Dedifferentiated amniotic fluid mesenchymal stem cell (primary cell): Measurements from ENCODE around the gene CLCNKA.
A peak's percentile ranks its signal among the peaks of the same experiment; 100 is the strongest.

Experiments used
- DNase-seq: peaks from one replicate; pipeline ENCODE4 v3.0.0-alpha.2; 2016; ENCODE audit errors: extremely low spot score

CLCNKA gene

GRCh38 chr1:16063226-16063829 is 41.5 kb downstream of the CLCNKA start:
- no peak for DNase-seq

GRCh38 chr1:16063921-16064320 is 42.1 kb downstream of the CLCNKA start:
- no peak for DNase-seq

GRCh38 chr1:16064536-16065268 is 42.9 kb downstream of the CLCNKA start:
- no peak for DNase-seq

- no peak for DNase-seq
Measured at GRCh38 chr1:16065269-16065576, 43.4 kb downstream of the CLCNKA start.

DNA sequence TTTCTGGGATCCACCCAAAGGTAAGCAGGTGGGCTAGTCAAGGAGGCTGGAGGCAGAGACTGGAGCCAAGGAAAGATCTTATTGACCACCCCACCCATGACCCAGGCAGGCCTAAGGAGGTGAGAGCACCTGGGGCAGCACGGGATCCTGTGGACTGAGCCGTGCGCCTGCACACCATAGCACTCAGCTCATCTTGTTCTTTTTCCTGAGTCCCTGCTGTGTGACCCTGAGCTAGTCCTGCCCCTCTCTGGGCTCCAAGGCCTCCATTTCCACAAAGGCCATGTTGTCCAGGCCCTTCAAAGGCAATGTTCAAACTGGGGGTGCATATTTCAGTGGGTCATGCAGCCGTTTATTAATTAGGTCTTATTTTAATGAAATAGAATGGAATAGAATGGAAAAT is 44.4 kb downstream of the CLCNKA start:
- no peak for DNase-seq

DNA sequence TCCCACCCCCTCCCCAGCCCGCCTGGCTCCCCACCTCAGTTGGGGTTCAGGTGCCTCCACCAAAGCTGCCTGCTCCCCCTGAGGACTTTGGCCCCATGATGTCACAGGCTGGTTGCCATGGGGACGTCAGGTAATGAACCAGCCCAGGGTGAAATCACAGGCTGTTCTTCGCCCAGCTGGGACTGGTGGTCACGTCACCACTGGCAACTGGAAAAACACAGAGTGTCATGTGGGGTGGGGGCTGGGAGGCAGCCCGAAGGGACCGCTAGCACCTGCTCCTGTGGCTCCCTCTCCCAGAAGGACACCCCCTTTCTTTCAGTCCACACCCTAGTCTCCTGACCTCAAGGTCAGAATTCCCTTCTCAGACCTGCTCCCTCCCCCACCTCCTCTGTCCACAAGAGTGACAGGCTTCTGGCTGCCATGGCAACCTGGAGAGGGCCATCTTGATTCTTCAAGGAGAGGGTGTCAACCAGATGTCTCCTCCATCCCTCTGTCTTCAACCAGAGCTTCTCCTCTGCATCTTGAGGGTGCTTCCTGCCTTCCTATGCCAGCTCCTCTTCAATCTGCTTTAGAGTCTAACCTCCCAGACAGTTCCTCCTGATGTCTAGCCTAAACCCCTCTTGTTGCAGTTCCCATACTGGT is 45.4 kb downstream of the CLCNKA start:
- DNase-seq: no peak

DNA sequence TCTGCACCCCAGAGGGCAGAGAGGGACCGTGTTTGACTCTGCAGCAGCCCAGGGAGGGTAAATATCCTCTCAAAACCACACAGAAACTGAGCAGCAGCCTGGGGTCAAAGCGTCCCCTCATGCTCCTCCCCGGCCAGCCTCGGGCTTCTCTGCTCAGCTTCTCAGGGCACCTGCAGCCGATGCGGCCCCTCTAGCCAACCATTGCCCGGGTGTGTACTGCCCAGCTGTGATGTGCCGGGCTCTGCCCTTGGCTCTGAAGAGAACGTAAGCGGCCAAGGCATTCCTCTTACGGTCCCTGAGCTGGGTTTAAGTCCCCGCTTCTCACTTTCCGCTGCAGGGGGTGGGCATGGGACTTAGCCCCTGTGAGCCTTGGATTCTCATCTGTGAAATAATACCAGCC is 46.1 kb downstream of the CLCNKA start:
- no peak for DNase-seq

- peak; percentile 24 for DNase-seq
Measured at GRCh38 chr1:16068356-16069270, 46.8 kb downstream of the CLCNKA start.

- no peak for DNase-seq
Measured at GRCh38 chr1:16070640-16071355, 49.0 kb downstream of the CLCNKA start.

GRCh38 chr1:16071614-16072013 is 49.8 kb downstream of the CLCNKA start:
- DNase-seq: no peak

DNA sequence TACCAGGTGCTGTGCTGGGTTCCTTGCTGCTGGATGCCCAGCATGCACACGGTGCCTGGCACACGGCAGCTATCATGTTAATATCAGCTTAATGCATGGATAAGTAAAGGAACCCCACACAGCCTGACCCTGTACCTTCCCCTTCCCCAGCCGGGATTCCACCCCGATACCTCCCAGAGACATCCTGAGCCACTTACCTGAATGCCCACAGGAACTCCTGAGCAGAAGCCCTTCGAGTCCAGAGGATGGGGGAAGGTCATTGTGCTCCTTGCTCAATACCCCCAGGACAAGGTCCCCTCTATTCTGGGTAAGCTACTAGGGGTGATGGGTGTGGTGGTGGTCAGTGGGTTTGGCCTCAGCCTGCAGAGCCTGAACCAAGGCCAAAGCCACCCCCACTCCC is 50.3 kb downstream of the CLCNKA start:
- no peak for DNase-seq

GRCh38 chr1:16072616-16073484 is 51.0 kb downstream of the CLCNKA start:
- DNase-seq: no peak

DNA sequence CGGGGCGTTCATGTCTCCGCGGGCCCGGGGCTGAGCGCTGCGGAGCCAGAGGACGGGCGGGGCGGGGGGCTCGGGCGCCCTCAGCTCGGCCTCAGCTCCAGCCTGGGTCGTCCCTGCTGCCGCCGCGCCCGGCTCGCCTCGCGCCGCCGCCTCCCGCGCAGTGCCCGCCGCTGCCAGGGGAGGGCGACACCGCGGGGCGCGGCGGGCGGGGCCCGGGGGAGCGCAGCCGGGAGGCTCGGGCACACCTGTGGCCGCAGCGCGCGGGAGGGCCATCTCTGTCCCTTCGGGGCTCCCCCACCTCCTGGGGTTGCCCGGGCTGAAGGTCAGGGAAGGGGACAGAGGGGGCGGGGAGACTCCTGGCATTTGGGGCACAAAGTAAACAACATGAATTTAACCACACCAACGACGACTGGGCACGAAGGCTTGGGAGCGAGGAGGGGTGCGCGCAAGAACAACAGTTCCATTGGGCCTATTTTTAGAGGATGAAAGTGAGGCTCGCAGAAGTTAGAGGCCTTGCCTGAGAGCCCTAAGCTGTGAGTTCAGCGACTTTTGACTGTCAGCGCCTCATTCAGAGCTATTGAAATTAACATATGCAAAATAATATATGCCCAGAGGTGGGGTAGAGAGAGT is 51.8 kb downstream of the CLCNKA start, which contains the start of gene FAM131C:
Gene FAM131C, minus strand, starts transcription at position 162 of the 630 bp plus-strand sequence. CDS start 209 bp downstream, outside the sequence.
- DNase-seq: no peak

GRCh38 chr1:16074217-16074616 is 52.4 kb downstream of the CLCNKA start:
- DNase-seq: no peak

DNA sequence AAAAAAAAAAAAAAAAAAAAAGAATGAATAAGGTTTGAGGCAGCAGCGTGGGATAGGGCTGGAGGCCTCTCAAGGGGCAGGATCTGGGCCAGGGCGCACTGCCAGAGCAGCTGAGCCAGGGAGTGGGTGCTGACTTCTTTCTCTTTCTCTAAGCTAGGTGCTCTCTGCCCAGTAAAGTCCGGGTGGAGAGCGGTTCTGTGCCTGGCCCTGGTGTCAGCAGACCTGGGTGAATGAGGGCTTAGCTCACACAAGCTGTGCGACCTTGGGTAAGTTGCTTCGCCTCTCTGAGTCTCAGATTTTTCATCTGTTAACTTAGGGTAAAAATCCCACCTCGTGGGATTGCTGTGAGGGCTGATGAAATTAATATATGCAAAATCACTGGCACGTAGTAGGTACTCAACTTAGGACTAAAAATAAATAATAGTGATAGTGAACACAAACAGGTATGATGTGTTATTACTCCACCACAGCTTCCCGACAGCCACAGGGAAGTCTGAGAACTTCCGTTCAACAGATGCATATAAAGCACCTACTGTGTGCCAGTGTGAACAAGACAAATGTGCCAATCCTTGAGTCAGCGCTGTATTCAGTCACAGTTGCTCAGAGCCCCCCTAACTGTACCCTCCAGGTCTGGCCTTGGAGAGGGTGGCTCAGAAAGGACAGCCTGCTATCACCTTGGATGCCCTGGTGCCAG is 53.6 kb downstream of the CLCNKA start:
- peak; percentile 17 for DNase-seq

GRCh38 chr1:16076031-16076864 is 54.4 kb downstream of the CLCNKA start:
- peak; percentile 66 for DNase-seq

- peak; percentile 16 for DNase-seq
Measured at GRCh38 chr1:16076865-16077238, 55.0 kb downstream of the CLCNKA start.

GRCh38 chr1:16077406-16078245 is 55.8 kb downstream of the CLCNKA start:
- no peak for DNase-seq
